Nephron (organoid): ENCODE measurements around the gene CDH16.

Experiments used
- H3K27ac Mint-ChIP-seq, 3 experiments: 2 replicates each; pipeline ENCODE4 v1.8.0; 2020; ENCODE audit warnings: mixed read lengths in 3 of 3, mild to moderate bottlenecking in 2 of 3, moderate library complexity in 1 of 3
- H3K27me3 Mint-ChIP-seq: 2 replicates; pipeline ENCODE4 v1.8.0; 2021; ENCODE audit warnings: low read depth, mild to moderate bottlenecking, moderate library complexity, mixed read lengths
- H3K36me3 Mint-ChIP-seq: 2 replicates; pipeline ENCODE4 v1.8.0; 2020; ENCODE audit warnings: low read depth, mixed read lengths
- H3K4me1 Mint-ChIP-seq: 2 replicates; pipeline ENCODE4 v1.8.0; 2020; ENCODE audit warnings: mixed read lengths
- H3K4me3 Mint-ChIP-seq, 3 experiments: 2 replicates each; pipeline ENCODE4 v1.8.0; 2020; ENCODE audit warnings: mild to moderate bottlenecking in 3 of 3, mixed read lengths in 3 of 3, moderate library complexity in 2 of 3
- H3K9me3 Mint-ChIP-seq: 2 replicates; pipeline ENCODE4 v1.8.0; 2020; ENCODE audit warnings: mixed read lengths
- CTCF ChIP-seq, 3 experiments: fragments of 200-600 bp; sonication (generic); IDR thresholded peaks; one replicate each; pipeline ENCODE4 v1.5.0; 2021; ENCODE audit warnings: antibody characterized with exemption in 3 of 3; ENCODE audit not compliant: unreplicated experiment in 3 of 3

Gene CDH16

GRCh38 chr16:66932076-66932475, 13.4 kb upstream of the CDH16 start:
- Mint-ChIP-seq H3K27ac (no peak overlapping the region), H3K4me1 (peaks cover 28% of the 10 kb centered on the region), H3K27me3 (peaks cover 10% of the 10 kb centered on the region), H3K9me3 (no peaks in the 10 kb centered on the region), H3K4me3 (peak overlapping the region; percentile 94 to 99 (median 99)), H3K36me3 (peaks cover 10% of the 10 kb centered on the region)
- no peak for TF ChIP-seq CTCF (IDR thresholded peaks at IDR 0.05; ENCODE audit: unreplicated experiment in 3 of 3)

DNA sequence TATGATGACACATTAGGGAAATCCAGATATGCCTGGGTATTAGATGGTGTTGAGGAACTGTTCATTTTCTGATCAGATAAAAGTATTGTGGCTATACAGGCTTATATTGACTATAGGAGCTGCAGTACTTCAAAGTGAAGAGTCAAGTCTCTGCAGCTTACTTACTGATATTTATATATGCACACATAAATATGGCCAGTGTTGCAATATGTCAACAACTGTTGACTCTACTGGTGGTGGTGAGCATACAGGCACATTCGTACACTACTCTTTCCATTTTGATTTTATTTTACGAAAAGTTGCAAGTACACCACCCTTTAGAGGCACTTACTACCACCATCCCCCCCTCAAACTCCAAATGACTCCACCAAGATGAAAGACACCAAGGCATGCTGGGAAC, 13.0 kb upstream of the CDH16 start:
- Mint-ChIP-seq H3K9me3 (no peaks in the 10 kb centered on the region), H3K4me3 (peak overlapping the region; percentile 94 to 99 (median 99)), H3K36me3 (peaks cover 10% of the 10 kb centered on the region), H3K27me3 (peaks cover 14% of the 10 kb centered on the region), H3K27ac (no peak overlapping the region), H3K4me1 (peaks cover 25% of the 10 kb centered on the region)
- TF ChIP-seq CTCF (IDR thresholded peaks at IDR 0.05; ENCODE audit: unreplicated experiment in 3 of 3): no peak

GRCh38 chr16:66930189-66930588, 11.5 kb upstream of the CDH16 start:
- Mint-ChIP-seq H3K36me3 (peaks cover 10% of the 10 kb centered on the region), H3K9me3 (no peaks in the 10 kb centered on the region), H3K27ac (no peak overlapping the region), H3K4me3 (peak overlapping the region; percentile 23 to 67 (median 26)), H3K4me1 (peaks cover 27% of the 10 kb centered on the region), H3K27me3 (peaks cover 29% of the 10 kb centered on the region)
- TF ChIP-seq CTCF (IDR thresholded peaks at IDR 0.05; ENCODE audit: unreplicated experiment in 3 of 3): no peak

DNA sequence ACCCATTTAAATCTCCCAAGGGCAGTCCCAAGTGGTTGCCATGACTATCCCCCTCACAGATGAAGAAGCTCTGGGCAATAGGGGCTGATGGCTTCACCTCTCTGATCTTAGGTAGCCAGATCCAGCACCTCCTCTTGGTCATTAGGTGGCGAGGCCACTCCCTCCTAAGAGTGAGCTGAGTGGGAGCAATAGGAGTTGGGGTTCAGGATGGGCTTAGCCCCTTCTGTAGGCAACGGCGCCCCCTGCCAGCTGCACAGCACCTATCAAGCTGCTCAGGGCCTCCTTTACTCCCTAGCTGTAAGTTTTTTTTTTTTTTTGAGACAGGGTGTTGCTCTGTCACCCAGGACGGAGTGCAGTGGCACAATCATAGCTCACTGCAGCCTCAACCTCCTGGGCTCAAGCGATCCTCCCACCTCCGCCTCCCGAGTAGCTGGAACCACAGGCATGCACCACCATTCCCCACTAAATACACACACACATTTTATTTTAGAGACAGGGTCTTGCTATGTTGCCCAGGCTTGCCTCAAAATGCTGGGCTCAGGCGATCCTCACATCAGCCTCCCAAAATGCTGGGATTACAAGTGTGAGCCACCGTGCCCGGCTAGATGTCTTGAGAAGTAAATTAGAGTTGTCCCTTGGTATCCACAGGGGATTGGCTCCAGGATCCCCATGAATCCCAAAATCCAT, 10.2 kb upstream of the CDH16 start:
- H3K4me1 Mint-ChIP-seq: peaks cover 24% of the 10 kb centered on the region

DNA sequence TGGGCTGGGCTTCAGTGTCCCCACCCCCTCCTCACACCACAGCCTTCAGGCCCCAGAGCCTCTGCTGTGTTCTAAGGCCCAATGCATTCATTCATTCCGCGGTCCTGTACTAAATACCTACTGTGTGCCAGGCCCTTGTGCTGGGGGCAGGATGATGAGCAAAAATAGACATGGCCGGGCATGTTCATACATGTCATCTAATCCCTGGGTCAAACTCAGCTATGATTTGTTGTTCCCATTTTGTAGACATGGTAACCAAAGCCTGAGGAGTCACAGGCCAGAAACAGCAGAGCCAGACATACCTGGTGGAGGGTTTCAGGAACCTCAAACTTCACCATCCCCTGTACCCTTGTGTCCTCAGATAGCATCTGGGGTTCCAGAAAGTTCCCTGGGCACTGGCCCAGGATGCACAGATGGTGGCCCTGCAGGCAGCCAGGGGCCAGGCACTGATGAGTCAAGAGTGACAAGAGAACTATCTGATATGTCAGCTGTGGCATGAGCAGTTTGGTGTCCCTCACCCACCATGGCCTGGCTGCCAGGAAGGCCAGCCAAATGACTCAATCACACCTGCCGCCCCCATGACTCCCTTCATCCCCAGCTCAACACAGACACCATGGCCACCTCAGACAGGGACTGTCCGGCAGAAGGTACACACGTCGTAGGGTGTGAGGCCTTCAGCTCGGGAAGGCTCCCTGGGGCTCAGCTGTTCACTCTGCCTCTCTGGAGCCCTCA, 9.4 kb upstream of the CDH16 start:
- TF ChIP-seq CTCF (IDR thresholded peaks at IDR 0.05; ENCODE audit: unreplicated experiment in 3 of 3): no peak
- Mint-ChIP-seq H3K4me3 (no peak overlapping the region), H3K36me3 (peaks cover 7% of the 10 kb centered on the region), H3K4me1 (peaks cover 24% of the 10 kb centered on the region), H3K27me3 (peaks cover 48% of the 10 kb centered on the region), H3K27ac (no peak overlapping the region), H3K9me3 (no peaks in the 10 kb centered on the region)

More for the DNA sequence above, 10.2 kb upstream of the CDH16 start:
- Mint-ChIP-seq H3K9me3 (no peaks in the 10 kb centered on the region), H3K27me3 (peaks cover 40% of the 10 kb centered on the region), H3K36me3 (peaks cover 8% of the 10 kb centered on the region), H3K4me3 (no peak overlapping the region), H3K27ac (no peak overlapping the region)
- TF ChIP-seq CTCF (IDR thresholded peaks at IDR 0.05; ENCODE audit: unreplicated experiment in 3 of 3): peak in 2 of 3 experiments; percentile 30 to 36
